ENCODE data around the gene TMEM92.
"Not testable (repeated sequence)": the region's sequence is repeated elsewhere in the genome, so short reads cannot be mapped to it uniquely, and the experiment has no call there.

TMEM92 gene

DNA sequence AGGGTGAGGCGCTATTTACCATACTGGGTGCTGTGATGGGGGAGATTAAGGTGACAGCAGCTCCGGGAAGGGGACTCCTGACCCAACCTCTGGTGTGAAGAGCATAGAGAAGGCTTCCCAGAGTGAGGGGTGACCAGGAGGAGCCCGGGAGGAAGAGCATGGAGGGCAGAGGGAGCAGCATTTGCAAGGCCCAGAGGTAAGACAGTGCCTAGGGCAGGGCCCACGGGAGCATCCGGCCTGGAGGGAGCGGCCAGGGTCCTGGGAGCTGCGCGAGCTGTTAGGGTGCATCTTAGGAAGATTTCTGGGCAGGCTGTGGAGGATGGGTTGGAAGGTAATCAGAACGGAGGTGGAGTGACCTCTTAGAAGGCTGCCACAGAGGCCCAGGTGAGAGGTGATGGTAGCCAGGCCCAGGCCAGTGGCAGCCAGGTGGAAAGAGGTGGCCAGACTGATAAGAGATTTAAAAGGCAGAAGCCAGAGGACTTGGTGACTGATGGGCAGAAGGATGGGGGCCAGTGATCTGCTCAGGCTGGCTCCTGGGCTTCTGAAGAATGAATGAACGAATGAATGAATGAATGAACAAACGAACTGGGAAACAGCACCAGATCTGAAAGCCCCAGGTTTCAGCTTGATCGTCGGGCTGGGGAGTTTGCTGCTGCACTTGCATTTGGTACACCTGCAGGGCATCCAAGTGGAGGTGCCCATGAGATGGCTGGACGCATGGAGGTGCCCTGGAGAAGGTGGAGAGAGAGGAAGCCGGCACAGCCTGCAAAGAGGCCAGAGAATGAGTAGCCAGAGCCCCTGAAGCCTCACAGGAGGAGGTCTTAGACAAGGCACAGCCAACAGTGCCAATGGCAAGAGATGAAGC lies 13.0 kb upstream of the TMEM92 start:
- in situ Hi-C loops (cut with HindIII; ENCODE audit: low sequenced_read_pairs), result no loop called here

DNA sequence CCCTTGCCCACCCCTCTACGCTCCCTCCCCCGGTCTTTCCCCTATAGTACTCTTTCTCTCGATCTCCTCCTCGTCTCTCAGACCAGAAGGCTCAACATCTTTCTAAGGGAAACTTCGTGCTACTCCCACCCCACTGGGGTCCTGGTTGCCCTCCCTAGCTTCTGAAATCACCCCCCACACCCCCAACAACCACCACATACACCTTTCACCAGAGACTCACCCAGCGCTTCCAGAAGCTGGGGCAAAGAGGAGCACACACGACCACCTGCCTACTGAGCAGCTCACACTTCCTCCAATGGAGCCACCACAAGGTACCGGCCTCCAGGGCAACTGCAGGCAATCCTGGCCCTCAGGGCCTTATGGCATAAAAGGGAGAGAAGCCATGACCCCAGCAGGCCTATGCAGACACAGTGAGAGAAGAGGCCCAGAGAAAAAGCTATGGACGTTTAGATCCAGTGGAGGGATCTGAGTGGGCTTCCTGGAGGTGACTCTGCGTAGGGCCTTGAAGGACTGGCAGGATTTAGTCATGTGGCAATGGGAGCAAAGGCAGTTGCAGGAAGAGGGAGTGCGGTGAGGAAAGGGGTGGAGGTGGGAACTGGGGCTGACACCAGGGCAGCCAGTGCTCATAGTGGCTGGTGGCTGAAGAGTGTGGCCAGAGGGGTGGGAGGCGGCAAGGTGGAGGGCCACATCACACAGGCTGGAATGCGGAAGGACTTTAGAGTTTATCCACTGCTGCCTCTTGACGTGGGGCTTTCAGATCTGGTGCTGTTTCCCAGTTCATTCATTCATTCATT lies 12.1 kb upstream of the TMEM92 start:
- in situ Hi-C loops (cut with HindIII; ENCODE audit: low sequenced_read_pairs), result no loop called here

DNA sequence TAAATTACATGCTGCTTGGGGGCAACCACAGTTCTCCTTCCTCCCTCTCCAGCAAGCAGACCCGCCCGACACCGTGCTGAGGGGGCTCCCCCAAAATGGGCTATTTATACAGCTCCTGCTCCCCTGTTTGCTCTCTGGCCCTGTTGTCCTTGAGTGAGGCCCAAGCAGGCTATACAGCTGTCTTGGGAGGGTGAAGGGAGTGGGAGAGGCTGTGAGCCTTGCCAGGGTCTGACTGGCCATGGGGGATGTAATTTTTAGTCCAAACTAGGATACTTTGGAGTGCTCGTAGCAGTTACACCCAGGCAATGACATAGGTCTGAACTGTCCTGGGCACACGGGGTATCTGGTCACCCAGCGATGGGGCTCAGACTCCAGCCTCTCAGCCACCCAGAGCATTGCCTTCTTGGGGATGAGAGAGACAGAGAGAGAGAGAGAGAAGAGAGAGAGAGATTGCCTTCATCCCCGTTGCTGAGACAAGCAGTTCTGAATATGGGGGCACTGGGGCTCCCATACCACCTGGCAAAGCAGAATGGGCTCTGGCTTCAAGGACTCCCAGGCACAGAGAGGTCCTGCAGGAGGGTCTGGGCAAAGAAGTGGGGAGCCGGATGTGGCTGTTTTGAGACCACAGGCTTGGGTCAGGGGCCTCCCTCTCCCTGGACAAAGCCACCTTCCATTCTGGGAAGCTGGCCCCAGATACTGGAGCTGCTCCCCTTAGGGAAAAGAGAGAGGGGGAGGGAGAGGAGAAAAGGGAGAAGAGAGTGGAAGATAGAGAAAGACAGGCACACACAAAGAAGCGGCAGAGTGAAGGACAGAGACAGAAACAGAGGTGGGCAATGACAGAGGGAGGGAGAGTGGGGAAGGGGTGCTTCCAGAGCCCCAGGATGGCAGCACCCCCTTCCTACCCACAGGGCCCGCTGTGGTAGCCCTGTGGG lies 10.7 kb upstream of the TMEM92 start:
- in situ Hi-C loops (cut with HindIII; ENCODE audit: low sequenced_read_pairs), result no loop called here

DNA sequence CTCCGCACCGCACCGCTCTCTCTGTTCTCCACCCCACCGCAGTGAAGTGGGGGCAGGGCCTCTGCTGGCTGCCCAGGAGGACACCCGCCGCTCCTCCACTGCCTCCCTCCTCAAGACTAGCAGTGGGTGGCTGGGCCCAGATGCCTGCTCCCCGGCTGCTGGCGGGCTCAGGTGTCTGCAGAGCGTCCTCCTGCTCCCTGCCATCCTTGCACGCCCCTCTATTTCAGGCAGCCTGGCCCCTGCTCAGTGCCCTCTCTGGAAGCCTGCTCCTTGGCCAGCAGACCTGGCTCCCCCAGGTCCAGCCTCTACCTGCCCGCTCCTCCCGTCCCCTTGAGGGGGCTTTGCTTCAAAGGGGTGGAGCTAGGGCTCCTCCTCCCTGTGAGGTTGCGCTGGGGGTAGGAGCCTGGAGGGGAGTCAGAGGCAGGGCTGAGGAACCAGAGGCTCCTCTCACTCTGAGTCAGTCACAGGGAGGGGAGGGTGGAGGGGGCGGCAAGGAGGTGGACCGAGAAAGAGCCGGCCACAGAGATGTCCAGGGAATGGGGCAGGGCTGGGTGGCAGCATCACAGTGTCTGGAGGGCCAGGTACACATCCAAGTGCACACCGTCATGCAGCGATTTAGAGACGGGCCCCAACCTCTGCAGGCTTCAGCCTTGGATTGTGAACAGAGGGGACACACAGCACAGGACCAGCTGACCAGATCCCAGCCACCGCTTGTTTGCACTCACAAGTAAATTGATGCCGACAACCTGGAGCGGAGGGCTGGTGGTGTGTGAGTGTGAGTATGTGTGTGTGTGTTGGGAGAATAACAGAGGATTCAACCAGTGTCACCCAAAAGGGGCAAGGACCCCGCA lies 9.8 kb upstream of the TMEM92 start:
- in situ Hi-C loops (cut with HindIII; ENCODE audit: low sequenced_read_pairs), result loop anchor here (5.0 kb wide), 1 partner anchor 62 kb away; the partner anchor contains the start of gene COL1A1

DNA sequence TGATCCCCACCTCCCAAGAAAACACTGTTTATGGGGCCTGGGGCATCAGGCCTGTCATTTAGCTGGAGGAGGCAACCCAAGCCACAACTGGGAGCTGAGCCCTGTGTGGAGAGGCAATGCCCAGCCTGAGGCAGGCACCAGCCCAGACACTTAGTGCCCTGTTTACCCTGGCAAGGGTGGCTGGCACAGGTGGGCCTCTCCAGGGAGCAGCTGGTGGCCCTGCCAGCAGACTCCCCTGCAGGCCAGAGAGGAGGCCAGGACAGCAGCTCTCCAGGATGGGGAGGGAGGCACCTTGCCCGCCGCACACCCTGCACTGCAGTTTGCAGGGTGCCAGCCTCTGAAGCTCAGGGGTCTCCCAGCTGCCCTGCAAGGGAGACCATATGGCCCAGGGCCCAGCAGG lies 9.1 kb upstream of the TMEM92 start:
- in situ Hi-C loops (cut with HindIII; ENCODE audit: low sequenced_read_pairs), result loop anchor here (5.0 kb wide), 1 partner anchor 63 kb away; the partner anchor contains the start of gene COL1A1

DNA sequence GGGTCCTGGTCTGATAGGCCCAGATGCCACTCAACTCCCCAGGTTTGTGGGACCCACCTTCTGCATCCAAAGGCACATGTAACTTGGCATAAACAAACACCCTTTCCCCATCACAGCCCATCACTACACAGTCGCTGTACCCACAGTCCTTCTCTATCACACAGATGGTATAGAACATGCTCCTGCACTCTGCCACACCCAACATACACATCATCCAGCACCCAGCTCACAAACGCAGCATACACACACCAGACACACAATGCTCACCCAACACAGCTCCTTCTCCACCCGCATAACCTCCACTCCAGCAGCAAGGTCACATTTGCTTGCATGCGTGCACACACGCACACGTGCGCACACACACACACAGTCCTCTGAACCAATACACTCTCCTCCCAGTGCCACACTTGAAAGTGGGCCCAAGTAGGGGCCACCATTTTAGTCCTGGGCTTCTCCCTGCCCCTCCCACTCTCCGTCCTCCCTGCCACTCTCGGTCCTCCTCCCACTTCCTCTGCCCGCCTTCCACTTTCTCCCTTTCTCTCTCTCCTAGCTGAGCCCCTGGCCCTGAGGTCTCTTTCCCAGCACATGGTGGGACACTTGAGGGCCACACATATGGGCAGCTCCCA lies 8.5 kb upstream of the TMEM92 start:
- in situ Hi-C loops (cut with HindIII; ENCODE audit: low sequenced_read_pairs), result loop anchor here (5.0 kb wide), 1 partner anchor 64 kb away; the partner anchor contains the start of gene COL1A1

DNA sequence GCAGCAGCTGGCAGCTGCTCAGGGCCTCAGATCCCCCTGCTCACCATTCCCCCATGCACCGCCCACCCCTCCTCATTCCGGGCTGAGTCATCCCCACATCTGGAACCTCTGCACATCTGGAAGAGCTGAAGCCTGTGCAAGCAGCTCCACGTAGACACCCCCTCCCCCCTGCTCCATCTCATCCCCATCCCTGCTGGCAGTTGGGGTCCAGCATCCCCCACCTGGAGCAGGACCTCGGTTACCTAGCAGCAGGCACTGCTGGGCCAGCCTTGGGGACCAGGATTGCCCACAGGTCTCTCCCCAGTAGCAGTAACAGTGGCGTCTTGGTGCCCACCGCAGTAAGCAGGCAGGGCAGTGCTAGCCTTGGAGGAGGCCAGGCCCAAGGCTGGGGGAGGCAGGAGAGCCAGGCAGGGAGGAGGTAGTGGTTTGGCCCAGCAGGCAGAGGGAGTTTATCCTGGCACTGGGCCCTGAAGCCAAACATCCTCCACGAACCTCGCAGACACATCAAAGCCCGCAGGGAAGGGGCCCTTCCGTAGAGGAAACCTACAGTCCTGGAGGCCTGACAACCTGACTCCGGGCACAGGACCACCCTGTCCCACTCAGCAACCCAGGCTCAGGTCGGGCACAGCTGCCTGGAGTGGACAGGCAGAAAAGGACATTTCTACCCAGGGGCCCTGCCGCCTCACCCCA lies 7.7 kb upstream of the TMEM92 start:
- in situ Hi-C loops (cut with HindIII; ENCODE audit: low sequenced_read_pairs), result loop anchor here (5.0 kb wide), 1 partner anchor 64 kb away; the partner anchor contains the start of gene COL1A1

DNA sequence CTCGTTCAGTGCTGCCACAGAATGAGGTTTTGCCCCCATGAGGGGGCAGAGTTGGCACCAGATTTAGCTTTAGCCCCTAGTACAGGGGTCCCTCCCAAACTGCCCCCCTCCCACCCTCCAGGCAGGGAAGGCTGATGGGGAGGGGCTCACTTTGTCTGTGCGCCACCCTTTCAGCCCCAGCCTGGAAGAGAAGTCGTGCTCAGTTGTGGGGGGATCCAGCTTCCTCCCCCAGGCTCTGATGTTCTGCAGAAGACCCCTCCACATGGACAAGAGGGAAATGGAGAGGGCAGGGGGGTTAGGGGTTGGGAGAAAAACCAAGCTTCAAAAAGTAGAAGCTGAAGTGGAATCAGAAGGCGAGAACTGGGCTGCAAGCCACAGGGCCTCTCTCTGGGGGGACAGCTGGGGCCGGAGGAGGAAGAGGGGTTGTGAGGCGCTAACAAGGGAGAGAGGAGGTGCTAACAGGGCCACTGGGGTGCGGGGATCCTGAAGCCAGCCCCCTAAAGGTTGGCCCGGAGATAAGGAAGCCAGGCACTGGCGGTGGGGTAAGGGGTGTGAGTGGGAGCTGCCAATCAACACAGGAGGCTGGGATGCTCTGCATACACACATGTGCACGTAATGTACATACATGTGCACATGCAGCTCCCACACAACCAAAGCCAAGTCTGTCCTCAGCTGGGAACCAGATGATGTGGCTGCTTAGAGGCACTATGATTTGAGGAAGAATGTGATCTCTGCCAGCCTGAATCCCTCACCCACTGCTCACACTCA lies 7.0 kb upstream of the TMEM92 start:
- in situ Hi-C loops (cut with HindIII; ENCODE audit: low sequenced_read_pairs), result loop anchor here (5.0 kb wide), 1 partner anchor 65 kb away; the partner anchor contains the start of gene COL1A1

DNA sequence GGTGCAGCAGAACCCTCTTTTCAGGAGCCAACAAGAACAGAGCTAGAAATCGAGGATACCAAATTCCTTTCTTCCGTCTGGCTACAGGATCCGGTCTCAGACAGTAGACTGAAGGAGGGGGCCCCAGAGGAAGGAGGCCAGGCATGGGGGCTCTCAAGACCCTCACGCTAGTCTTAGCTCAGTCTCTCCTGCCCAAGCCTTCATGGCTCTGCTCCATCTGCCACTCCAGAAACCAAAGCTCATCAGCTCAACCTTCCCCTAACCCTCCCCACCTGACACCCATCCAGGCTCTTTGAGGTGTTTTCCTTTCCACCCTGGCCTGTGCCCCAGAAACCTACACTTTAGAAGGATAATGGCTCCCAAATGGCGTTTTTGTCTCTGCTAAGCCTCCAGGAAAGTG lies 6.2 kb upstream of the TMEM92 start:
- in situ Hi-C loops (cut with HindIII; ENCODE audit: low sequenced_read_pairs), result loop anchor here (5.0 kb wide), 1 partner anchor 66 kb away; the partner anchor contains the start of gene COL1A1

DNA sequence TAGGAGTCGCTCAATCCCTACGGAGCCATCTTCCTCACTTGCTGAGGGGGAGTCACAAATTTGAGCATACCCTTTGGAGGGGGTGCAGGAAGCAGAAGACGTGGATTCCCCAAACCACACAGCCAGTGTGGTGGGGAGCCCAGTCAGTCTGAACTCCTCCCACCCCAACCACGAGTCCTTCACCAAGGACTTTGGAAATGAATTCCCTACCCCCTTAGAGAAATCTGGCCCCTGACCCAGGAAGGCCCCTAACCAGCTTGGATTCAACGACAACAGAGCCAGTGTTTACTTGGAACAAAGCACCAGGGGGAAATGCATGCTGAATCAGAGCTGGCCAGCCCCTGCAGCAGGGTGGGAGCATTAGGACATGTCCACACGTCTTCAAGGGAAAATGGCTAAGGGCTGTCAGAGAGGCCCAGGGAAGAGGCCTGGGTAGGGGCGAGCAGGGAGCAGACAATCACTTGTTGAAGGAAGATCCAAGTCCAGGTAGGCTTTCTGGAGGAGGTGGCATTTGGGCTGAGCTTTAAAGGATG lies 5.5 kb upstream of the TMEM92 start:
- in situ Hi-C loops (cut with HindIII; ENCODE audit: low sequenced_read_pairs), result loop anchor here (5.0 kb wide), 1 partner anchor 67 kb away; the partner anchor contains the start of gene COL1A1

DNA sequence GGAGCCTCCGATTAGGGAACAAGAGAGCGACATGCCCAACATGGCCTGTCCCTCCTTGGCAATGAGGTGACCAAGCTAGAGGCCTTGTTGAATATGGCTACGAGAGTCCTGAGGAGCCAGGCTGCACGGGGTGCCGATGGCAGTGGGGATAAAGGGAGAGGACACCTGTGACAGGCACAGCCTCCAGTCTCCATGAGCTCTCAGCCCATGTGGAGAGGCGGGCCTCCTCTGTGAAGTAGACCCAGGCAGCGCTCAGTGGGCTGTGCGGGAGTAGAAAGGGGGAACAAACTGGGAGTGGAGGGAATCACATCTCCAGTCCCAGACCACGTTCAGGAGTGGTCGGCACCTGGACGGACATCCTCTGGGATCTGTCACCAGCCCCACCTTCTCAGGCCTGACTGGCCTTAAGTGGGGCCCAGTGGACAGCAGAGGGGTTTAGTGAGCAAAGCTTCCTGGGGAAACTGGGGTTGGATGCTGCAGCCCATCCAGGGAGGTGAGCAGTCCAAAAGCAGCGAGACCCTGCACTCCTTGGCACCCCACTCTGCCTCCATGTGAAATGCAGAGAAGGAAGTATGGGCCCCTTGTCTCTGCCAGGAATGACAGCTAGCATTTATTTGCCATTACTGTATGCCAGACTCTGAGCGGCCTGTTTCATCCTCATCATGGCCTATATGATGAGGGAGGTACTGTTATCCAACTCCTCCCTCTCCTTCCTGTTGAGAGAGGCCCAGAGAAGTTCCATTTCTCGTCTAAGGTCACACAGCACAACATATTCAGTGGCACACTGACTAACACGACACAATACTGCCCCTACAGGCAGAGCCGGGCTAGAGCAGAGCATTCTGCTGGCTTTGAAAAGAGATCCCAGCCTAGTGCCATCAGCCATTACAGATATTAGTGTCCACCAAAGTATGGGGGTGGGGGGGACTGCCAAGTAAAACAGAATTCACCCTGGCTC lies 4.5 kb upstream of the TMEM92 start:
- in situ Hi-C loops (cut with HindIII; ENCODE audit: low sequenced_read_pairs), result loop anchor here (5.0 kb wide), 1 partner anchor 67 kb away; the partner anchor contains the start of gene COL1A1

DNA sequence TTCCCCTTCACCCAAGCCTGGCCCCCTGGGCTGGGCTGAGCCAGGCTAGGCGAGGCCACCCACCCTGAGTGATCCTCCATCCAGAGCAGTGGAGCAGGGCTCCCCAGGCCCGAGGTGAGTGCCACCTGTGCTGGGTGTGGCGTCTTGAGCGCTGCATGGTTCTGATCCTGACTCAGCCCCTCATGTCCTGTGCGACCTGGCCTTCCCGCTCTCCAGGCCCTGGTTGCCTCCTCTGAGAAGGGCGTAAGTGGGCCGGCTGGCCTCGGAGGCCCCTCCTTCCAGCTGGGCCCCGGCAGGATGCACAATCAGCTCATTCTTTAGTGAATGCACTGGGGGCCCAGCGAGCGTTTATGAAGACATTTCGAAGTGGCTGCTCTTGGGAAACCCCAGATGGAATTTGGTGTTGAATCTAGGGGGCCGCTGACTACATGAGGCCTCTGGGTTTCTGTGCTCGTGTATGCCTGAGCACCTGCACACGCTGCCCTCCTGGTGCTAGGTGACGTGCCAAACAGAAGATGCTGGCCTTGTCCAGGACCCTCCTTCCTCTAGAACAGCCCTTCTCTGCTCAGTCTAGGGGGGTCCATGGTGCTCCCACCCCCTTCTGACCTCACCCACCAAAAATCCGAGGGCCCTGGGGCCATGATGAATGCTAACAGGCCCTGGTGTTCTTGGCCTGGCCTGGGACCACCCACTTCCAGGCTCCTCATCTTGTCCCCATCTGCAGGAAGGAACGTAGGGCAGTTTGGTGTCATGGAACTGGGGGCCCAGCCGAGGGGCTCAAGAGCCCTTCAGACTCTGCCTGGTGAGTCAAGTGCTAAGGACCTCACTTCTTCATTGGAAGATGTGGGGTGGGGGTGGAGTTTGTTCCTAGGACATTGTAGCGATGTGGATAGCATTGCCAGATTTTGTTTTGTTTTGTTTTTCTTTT lies 3.6 kb upstream of the TMEM92 start:
- in situ Hi-C loops (cut with HindIII; ENCODE audit: low sequenced_read_pairs), result no loop called here

DNA sequence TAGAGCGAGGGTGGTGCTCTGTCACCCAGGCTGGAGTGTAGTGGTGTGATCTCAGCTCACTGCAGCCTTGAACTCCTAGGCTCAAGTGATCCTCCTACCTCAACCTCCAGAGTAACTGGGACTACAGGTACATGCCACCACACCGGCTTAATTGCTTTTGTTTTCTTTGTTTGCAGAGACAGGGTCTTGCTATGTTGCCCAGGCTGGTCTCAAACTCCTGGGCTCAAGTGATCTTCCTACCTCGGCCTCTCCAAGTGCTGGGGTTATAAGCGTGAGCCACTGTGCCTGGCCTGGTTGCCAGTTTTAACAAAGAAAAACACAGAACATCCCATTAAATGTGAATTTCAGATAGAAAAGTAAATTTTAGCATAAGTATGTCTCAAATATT lies 2.9 kb upstream of the TMEM92 start:
- in situ Hi-C loops (cut with HindIII; ENCODE audit: low sequenced_read_pairs), result not testable (repeated sequence)

DNA sequence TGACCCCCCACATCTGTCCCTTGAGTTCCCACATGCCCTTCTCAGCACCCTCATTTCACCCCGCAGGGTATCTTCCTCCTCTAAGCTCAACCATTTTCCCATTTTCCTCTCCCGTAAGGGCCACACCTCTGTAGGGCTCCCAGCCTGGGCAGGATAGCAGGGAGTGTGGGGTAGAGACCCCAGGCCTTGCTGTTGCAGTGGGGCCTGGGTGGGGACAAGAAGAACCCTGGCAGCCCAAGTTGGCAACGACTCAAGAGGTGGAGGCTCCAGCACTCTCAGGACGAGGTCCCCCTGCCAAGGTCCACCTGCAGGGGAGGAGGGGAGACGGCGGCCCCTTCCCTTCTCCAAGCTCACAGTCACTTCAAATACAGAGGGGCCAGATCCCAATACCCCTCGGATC lies 2.0 kb upstream of the TMEM92 start:
- in situ Hi-C loops (cut with HindIII; ENCODE audit: low sequenced_read_pairs), result no loop called here
